Calu3 (cell line): Measurements from ENCODE around the gene DNASE1L2. TPM values are rescaled to one million over a fixed set of nuclear protein-coding genes. Genes with fewer than 3 reads are reported as not detected.

Experiments
- BruUV-seq: library from RNA; stranded (reverse); fragments of 400-500 nt; replicated peaks from 2 replicates; lab custom pipeline; 2021; lab: Mats Ljungman, UMichigan
- CTCF ChIA-PET: fragments of 300-600 bp; sonication (Branson Sonifier 250); formaldehyde crosslinking; loops from one replicate; lab custom pipeline; 2022; ENCODE audit warnings: antibody characterized with exemption; lab: Charles Lee
- DNase-seq: peaks from one replicate; pipeline ENCODE4 v3.0.0; 2022
- H3K27ac Mint-ChIP-seq: one replicate; pipeline ENCODE4 v1.8.0; 2022; ENCODE audit warnings: mixed read lengths; ENCODE audit not compliant: unreplicated experiment
- H3K27me3 Mint-ChIP-seq: one replicate; pipeline ENCODE4 v1.8.0; 2022; ENCODE audit warnings: mixed read lengths; ENCODE audit not compliant: unreplicated experiment
- H3K36me3 Mint-ChIP-seq: one replicate; pipeline ENCODE4 v1.8.0; 2022; ENCODE audit warnings: mild to moderate bottlenecking, moderate library complexity, mixed read lengths; ENCODE audit not compliant: insufficient read depth, unreplicated experiment
- H3K4me1 Mint-ChIP-seq: one replicate; pipeline ENCODE4 v1.8.0; 2022; ENCODE audit warnings: mild to moderate bottlenecking, low read depth, mixed read lengths; ENCODE audit not compliant: unreplicated experiment
- H3K4me3 Mint-ChIP-seq: one replicate; pipeline ENCODE4 v1.8.0; 2022; ENCODE audit warnings: mild to moderate bottlenecking, low read depth, moderate library complexity, mixed read lengths; ENCODE audit not compliant: unreplicated experiment
- H3K9me3 Mint-ChIP-seq: one replicate; pipeline ENCODE4 v1.8.0; 2022; ENCODE audit warnings: low read depth, mixed read lengths; ENCODE audit not compliant: unreplicated experiment
- CTCF ChIP-seq: fragments of 200-600 bp; IDR thresholded peaks from one replicate; pipeline ENCODE4 v1.8.0; 2022; ENCODE audit warnings: antibody characterized with exemption; ENCODE audit not compliant: unreplicated experiment
- intact Hi-C: fragments of 100-400 bp; cut with micrococcal nuclease; formaldehyde crosslinking; loops from one replicate; pipeline ENCODE4 v1.10.0; 2022; ENCODE audit not compliant: unreplicated experiment
- total RNA-seq: library from RNA; stranded (reverse); gene quantifications from 2 replicates; pipeline ENCODE4 v1.2.3, GENCODE V29; 2022

DNASE1L2 gene
- total RNA-seq, 1 experiment from 2014 or later = 5.7 TPM

GRCh38 chr16:2284001-2284770 lies 47.9 kb downstream of the DNASE1L2 start:
- no TSS peak for BruUV-seq
- H3K36me3 Mint-ChIP-seq = peaks cover 5% of the 10 kb centered on the region
- no peaks in the 10 kb centered on the region for H3K4me1 Mint-ChIP-seq
- no peak for TF ChIP-seq CTCF
- CTCF ChIA-PET = no interaction called here
- no peak overlapping the region for H3K27ac Mint-ChIP-seq
- H3K4me3 Mint-ChIP-seq = no peak overlapping the region
- H3K27me3 Mint-ChIP-seq = peaks cover 13% of the 10 kb centered on the region
- no peaks in the 10 kb centered on the region for H3K9me3 Mint-ChIP-seq
- no peak for DNase-seq
- intact Hi-C loops = no loop called here

- TF ChIP-seq CTCF = no peak
- intact Hi-C loops = no loop called here
- Mint-ChIP-seq H3K27me3 (peaks cover 13% of the 10 kb centered on the region), H3K4me3 (no peak overlapping the region), H3K36me3 (peaks cover 5% of the 10 kb centered on the region), H3K9me3 (no peaks in the 10 kb centered on the region), H3K4me1 (no peaks in the 10 kb centered on the region), H3K27ac (no peak overlapping the region)
- CTCF ChIA-PET = no interaction called here
- DNase-seq = no peak
- BruUV-seq = no TSS peak
Observed at GRCh38 chr16:2284797-2285576, 48.7 kb downstream of the DNASE1L2 start.

GRCh38 chr16:2285731-2286191 lies 49.5 kb downstream of the DNASE1L2 start:
- no peak for DNase-seq
- no TSS peak for BruUV-seq
- H3K36me3 Mint-ChIP-seq = peaks cover 5% of the 10 kb centered on the region
- peaks cover 13% of the 10 kb centered on the region for H3K27me3 Mint-ChIP-seq
- CTCF ChIA-PET = no interaction called here
- no peaks in the 10 kb centered on the region for H3K4me1 Mint-ChIP-seq
- intact Hi-C loops = no loop called here
- no peak overlapping the region for H3K27ac Mint-ChIP-seq
- TF ChIP-seq CTCF = no peak
- H3K4me3 Mint-ChIP-seq = no peak overlapping the region
- no peaks in the 10 kb centered on the region for H3K9me3 Mint-ChIP-seq

DNA sequence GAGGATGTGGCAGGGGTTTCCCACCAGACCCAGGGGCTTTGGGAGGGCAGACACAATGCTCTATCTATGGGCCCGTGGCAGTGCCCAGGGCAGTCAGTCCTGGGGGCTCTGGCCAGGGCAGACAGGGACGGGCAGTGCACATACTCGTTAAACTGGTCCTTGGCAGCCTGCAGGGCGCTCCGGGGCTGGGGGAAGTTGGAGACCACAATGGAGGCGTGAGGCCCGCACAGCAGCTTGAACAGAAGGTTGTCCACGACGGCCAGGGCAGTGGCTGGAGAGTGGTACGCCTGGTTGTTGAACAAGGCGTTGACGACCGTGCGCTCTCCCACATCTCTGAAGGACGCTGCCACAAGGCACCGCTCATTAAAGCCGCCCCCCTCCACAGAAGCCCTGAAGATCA lies 50.3 kb downstream of the DNASE1L2 start:
- intact Hi-C loops = no loop called here
- no peak overlapping the region for H3K27ac Mint-ChIP-seq
- peaks cover 13% of the 10 kb centered on the region for H3K27me3 Mint-ChIP-seq
- no peaks in the 10 kb centered on the region for H3K9me3 Mint-ChIP-seq
- peaks cover 5% of the 10 kb centered on the region for H3K36me3 Mint-ChIP-seq
- no peak overlapping the region for H3K4me3 Mint-ChIP-seq
- CTCF ChIA-PET = no interaction called here
- no peak for TF ChIP-seq CTCF
- no peaks in the 10 kb centered on the region for H3K4me1 Mint-ChIP-seq
- no TSS peak for BruUV-seq
- DNase-seq = no peak
